T-helper 9 cell (primary cell): ENCODE data around the gene UBE2G1.
A peak's percentile ranks its signal among the peaks of the same experiment; 100 is the strongest.
"Not testable (repeated sequence)": the region's sequence is repeated elsewhere in the genome, so short reads cannot be mapped to it uniquely, and the experiment has no call there.

Experiments
- DNase-seq: peaks from one replicate; pipeline ENCODE4 v3.0.0-alpha.2; 2020
- total RNA-seq, 2 donors: gene quantifications; one replicate each; lab custom pipeline; 2026; lab: John Stamatoyannopoulos, UW

UBE2G1 gene, protein sequence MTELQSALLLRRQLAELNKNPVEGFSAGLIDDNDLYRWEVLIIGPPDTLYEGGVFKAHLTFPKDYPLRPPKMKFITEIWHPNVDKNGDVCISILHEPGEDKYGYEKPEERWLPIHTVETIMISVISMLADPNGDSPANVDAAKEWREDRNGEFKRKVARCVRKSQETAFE
- total RNA-seq: 59.6 to 78.4 reads per million in 2 donors

DNA sequence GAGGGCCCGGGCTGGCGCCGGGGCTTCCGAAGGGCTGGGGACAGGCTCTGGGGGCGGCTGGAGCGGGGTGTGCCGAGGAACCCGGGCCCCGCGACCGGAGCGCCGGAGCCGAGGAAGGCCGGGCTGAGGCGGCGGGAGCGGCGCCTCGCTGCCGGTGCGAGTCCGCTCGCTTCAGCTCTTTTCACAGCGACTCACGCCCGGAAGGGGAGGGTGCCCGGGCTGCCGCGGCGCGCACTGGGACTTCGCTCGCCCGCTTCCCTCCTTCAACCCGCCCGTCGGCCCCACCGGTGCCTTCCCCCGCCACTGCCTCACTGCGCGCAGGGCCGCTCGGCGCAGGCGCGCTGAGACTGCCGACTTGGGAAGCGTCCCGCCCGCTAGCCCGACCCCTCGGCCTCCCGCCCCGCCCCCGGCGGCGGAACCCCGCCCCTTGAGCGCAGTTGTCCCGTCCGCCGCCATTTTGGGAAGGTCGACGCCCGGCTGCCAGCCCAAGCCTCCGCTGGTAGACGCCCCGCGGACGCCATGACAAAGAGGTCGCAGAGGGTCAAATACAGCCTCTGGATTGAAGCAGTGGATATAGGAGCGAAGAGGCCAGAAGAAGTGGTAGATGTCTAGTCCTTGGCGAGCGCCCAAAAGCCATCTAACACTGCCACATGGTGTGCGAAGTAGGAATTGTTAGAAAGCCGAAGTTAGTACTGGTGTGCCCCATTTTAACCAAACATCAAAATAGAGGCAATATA is at the start of gene UBE2G1:
Gene UBE2G1 (minus strand): TSS at position 349 of the 737 bp plus-strand sequence. CDS start 359 bp downstream, outside the sequence.
- peak; percentile 98 for DNase-seq

GRCh38 chr17:4412933-4413831 is 46.7 kb upstream of the UBE2G1 start:
- peak; percentile 95 for DNase-seq

DNA sequence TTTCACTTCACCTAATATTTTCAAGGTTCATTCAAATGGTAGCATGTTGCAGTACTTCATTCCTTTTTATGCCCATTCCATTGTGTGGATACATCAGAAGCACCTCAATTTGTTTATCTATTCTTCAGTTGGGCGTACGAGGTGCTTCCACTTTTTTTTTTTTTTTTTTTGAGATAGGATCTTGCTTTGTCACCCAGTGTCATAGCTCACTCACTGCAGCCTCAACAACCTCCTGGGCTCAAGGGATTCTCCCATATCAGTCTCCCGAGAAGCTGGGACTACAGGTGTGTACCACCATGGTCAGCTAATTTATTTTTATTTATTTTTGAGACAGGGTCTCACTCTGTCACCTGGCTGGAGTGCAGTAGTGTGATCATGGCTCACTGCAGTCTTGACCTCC is 44.7 kb upstream of the UBE2G1 start:
- DNase-seq: no peak

DNA sequence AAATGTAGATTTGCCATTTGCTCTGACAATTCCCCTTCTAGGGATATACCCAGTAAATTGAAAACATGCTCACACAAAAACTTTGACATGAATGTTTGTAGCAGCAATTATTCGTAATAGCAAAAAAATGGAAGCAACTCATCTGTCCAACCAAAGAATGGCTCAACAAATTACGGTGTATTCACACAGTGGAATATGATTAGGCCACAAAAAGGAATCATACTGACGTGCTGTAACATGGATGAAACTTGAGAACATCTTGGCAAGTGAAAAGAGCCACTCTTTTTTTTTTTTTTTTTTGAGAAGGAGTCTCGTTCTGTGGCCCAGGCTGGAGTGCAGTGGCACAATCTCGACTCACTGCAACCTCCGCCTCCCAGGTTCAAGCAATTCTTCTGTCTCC is 43.2 kb upstream of the UBE2G1 start:
- DNase-seq: no peak

DNA sequence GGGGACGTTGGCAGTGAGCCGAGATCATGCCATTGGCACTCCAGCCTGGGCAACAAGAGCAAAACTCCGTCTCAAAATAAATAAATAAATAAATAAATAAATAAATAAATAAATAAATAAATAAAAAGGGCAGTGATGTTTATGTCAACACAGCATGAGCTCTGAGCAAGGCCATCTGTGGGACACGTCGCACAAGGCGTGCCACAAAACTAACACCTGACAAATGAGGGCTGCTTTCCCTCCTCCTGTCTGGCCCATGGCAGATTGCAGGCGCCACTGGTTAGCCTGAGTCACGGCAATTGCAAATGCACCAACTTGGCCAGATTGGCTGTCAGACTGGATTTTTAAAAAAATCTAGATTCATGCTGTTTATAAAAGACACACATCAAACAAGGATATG is 41.4 kb upstream of the UBE2G1 start:
- DNase-seq: no peak

DNA sequence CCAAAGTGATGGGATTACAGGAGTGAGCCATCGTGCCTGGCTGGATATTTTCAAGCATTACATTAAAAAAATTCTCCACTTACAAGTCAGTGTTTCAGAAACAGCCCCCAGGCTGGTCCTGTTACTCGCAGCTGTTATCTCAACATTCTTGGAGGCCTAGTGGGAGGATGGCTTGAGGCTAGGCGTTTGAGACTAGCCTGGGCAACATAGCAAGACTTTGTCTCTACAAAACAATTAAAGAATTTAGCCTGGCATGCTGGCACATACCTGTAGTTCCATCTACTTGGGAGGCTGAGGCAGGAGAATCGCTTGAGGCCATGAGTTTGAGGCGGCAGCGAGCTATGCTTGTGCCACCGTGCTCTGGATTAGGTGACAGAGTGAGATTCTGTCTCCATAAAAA is 40.7 kb upstream of the UBE2G1 start:
- DNase-seq: no peak

DNA sequence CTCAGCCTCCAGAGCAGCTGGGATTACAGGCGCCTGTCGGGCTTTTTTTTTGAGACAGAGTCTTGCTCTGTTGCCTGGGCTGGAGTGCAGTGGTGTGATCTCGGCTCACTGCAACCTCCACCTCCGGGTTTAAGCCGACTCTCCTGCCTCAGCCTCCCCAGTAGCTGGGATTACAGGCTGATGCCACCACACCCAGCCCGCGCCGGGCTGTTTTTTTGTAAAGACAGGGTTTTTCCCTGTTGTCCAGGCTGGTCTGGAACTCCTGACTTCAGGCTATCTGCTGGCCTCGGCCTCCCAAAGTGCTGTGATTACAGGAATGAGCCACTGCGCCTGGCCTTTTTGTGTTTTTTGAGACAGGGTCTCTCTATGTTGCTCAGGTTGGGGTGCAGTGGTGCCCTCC is 39.9 kb upstream of the UBE2G1 start:
- DNase-seq: no peak

DNA sequence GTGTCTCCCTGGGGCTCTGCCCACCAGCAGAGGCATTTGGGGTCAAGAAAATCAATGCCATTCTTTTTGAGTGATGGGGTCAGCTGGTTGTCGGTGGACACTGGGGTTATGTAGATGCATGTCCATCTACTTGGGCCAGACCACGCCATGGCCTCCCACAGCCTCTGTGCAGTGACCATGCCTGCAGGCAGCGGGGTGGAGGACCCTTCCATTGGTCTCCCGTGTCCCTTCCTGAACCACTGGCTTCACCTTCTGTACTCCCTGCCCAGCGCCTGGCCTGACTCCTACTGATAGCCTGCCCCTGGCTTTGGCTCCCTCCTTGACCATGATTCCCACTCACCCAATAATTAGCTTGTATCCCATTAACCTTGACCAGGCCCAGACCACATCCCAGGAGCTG is 39.2 kb upstream of the UBE2G1 start:
- DNase-seq: no peak

DNA sequence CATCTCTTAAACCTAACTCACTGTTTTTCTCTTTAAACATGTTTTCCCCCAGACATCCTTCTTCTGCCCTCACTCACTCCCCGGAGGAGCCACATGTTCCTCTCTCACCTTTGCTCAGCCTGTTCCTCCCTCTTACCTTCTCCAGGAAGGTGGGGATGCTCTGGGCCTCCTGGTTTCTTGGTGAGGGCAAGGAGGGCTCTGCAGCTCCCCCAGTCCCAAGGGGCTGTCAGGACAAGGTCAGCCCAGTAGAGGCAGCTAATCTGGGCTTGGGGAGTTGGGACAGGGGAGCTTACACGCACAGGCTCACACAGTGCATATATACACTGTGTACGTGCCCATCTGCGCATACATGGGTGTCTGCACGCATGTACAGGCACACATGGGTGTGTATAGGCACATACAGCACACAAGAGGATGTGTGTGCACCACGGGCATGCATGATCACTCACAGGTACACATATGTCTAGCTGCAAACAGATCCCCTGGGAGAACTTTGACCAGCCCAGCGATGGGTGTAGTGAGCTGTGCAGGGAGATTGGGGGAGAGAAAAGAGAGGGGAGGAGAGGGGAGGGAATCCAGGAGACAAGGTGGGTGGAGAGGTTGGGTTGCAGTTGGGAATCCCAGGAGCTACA is 38.7 kb upstream of the UBE2G1 start:
- DNase-seq: no peak

GRCh38 chr17:4397840-4398239 is 31.4 kb upstream of the UBE2G1 start:
- DNase-seq: no peak

- no peak for DNase-seq
These were observed 28.6 kb upstream of the UBE2G1 start for GRCh38 chr17:4395111-4395478.

DNA sequence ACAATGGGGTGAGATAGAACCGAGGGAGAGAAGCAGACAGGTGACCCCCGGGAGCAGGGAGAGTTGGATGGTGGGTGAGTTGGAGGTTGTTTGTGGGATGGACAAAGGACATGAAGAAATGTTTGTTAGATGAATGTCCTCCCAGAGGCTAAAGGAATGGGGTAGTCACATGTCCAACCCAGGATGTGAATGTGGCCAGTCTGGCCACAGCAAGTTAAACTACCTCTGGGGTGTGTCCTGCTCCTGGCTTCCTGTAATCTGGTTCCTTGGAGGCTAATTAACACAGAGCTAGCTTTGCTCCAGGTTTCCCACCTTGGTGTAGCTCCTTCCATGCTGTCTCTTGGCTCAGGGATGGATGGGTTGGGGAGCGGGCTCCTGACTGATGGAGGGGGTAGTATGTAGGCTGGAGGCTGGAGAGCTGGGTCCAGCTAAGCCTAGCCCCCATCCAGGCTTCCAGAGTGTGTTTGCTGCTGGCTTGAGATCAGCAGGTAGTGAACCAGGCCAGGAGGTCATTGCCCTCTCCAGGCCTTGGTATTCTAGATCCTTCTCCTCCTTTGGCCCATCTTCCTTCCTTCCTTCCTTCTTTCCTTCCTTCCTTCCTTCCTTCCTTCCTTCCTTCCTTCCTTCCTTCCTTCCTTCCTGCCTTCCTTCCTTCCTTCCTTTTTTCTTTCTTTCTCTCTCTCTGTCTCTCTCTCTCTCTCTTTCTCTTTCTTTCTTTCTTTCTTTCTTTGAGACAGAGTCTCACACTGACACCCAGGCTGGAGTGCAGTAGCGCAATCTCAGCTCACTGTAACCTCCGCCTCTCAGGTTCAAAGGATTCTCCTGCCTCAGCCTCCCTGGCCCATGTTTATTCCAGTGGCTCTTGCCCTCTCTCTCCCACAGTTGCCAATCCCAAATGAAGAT is 28.0 kb upstream of the UBE2G1 start:
- no peak for DNase-seq

GRCh38 chr17:4393806-4394205 is 27.3 kb upstream of the UBE2G1 start:
- no peak for DNase-seq

DNA sequence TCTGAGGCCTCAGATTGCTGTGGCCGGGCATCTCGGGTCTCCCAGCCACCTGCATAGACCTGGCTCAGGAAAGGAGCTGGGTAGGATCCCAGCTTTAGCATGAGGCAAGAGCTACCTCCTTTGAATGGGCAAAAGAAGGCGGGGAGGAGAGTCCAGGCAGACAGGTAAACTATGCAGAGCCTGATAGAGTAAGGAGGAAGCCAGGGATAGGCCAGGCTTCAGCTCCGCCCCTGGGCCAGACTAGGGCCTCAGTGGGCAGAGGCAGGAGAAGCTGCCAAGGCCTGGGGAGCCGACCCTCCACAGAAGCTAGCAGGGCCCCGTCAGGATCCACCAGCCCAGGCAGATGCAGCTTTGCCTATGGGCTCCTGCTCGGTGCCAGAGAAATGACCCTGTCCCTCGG is 22.6 kb upstream of the UBE2G1 start:
- no peak for DNase-seq

DNA sequence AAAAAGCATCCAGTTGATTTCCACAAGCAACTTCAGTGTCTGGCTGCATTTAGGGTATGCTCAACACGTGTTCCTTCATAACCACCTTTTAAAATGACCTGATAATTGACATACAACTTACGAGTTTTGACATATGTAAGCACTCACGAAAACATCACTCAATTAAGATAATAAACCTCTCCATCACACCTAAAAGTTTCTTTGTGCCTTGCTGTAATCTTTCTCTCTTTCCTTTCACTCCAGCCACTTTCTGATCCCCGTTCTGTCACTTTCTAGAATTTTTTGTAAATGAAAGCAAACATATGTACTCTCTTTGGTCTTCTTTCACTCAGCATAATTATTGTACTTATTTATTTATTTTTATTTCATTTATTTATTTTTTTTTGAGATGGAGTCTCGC is 20.7 kb upstream of the UBE2G1 start:
- DNase-seq: no peak

- no peak for DNase-seq
These were observed 19.9 kb upstream of the UBE2G1 start for GRCh38 chr17:4386406-4386805.

- DNase-seq: no peak
These were observed 15.5 kb upstream of the UBE2G1 start for GRCh38 chr17:4381690-4382671.

DNA sequence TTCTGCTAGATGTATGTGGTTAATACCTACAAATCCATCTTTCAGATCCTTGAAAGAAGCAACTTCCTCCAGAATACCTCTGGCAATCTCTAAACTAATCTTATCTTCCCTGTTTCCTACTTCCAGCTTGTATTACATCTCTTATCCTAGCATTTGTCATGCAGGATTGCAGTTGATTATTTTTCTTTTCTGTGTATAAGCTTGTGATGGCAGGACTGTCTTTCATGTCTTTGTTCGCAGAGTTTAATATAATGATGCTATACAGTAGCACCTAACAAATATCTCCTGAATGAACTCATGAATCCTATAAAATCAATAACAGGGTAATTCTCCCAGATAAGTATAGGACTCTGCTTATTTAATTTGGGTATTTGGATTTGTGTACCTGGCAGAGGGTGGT is 12.2 kb upstream of the UBE2G1 start:
- DNase-seq: no peak

DNA sequence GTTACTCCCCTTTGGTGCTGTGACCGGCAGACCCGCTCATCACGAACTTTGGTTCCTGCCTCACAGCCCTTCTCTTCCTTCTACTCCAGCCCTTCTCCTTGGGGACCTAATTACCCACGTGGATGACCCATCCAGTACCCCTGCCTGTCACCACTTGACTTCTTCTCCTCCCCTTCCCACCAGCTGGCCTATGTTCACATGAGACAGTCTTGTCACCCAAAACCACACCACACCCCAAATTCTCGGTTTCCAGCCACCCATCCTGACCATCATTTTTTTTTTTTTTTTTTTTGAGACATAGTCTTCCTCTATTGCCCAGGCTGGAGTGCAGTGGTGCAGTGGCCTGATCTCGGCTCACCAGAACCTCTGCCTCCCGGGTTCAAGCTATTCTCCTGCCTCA is 10.8 kb upstream of the UBE2G1 start:
- not testable (repeated sequence) for DNase-seq

- DNase-seq: not testable (repeated sequence)
These were observed 9.4 kb upstream of the UBE2G1 start for GRCh38 chr17:4375796-4376440.
